Occipital lobe (tissue), 2 donors: ENCODE measurements around the gene POLR3H. TPM values are rescaled to one million over a fixed set of nuclear protein-coding genes. Genes with fewer than 3 reads are reported as not detected.

Experiments used
- DNase-seq: peaks from one replicate; lab custom pipeline; 2025; lab: John Stamatoyannopoulos, UW
- total RNA-seq: library from RNA; depleted of rRNA; stranded (reverse); fragments of >200 nt; gene quantifications from one replicate; pipeline ENCODE4 v1.2.3, GENCODE V29; 2014

POLR3H gene
- total RNA-seq, 1 donor from 2014 or later: 23.7 TPM

- DNase-seq: no peak
Observed at GRCh38 chr22:41537203-41537602, 7.1 kb downstream of the POLR3H start.

GRCh38 chr22:41535244-41535643 lies 9.0 kb downstream of the POLR3H start:
- DNase-seq: no peak

DNA sequence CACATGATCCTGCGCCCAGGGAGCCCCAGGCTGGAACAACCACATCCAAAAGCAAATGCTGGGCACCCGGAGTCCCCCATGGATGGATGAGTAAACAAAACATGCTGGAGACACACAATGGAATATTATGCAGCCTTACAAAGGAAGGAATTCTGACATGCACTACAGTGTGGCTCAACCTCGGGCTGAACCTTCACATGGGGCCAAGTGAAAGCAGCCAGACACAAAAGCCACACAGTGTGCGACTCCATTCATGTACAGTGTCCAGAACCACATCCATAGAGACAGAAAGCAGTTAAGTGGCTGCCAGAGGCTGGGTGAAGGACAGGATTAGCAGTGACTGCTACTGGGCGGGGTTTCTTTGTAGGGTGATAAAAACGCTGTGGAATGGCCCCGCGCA lies 10.1 kb downstream of the POLR3H start:
- DNase-seq: no peak

DNA sequence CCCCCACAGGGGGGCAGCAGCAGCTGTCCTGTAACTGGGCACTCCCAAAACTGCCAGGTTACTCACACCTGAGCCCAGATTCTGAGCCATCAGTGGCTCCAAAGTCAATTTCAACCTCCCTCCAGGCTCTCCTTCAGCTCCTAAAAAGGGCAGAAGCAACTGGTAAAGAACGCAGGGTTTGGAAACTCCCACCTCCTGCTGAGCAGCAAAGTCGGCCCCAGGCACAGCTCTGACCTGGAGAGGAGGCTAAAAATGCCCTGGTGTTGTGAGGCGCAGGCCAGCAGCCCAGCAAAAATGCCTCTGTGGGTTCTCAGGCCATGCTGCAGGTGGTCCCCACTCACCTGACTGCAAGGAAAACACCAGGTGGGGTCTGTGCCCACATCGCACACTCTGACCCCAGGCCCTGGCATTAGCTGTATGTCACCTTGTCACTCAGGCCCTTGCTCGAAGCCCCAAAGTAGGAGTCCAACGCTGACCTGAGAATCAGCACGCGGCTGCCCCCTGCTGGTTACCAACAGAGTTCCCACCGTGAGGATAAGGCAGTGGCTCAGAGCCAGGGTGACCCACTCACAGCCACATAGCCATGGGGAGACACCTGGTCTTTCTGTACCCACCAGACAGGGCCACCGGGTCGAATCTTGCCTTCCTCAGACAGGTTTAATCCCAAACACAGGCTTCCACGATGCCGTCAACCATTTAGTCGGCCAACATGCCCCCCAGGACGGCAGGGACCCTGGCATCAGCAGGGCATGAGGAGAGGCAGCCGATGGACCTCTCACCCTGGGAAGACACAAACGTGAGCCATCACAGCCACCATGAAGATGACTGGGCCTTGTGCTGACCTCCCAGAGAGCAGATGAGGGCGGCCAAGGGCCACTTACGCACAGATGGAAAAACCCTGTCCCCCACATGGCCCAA lies 11.1 kb downstream of the POLR3H start:
- DNase-seq: no peak

DNA sequence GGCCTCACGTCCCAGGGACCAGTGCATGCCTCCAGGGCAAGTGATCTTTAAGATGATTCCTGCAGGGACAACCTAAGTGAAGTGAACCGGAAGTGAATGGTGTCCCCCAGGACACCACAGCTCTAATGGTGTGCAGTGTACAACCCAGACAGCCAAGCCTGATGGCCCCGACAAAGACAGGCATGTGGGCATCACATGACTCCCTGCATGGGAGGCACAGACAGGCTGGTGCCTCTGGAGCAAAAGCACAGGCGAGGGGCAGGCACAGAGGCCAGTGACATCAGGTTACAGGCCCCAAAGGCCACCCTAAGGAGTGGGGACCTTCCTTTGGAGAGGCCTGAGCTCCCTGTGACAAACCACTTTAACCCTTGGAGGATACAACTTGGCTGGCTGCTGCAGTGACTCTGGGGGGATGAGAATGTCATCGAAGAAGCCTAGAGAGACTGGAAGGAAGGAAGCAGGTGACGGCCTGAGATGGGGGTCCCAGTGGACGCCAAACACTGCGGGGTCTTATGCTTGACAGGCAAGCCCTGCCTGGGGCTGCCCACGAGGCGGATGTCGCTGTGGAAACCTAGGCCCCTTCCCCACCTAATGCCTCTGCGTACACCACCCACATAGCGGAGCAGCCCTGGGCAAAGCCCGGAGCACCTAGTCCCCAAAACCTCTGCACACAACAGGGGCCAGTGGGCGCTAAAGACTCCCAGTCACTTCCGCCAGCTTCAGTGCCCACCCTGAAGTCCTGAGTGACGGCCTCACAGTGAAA lies 12.4 kb downstream of the POLR3H start:
- no peak for DNase-seq

- DNase-seq: no peak
Observed at GRCh38 chr22:41530890-41531714, 13.2 kb downstream of the POLR3H start.

- no peak for DNase-seq
Observed at GRCh38 chr22:41528938-41529561, 15.2 kb downstream of the POLR3H start.

DNA sequence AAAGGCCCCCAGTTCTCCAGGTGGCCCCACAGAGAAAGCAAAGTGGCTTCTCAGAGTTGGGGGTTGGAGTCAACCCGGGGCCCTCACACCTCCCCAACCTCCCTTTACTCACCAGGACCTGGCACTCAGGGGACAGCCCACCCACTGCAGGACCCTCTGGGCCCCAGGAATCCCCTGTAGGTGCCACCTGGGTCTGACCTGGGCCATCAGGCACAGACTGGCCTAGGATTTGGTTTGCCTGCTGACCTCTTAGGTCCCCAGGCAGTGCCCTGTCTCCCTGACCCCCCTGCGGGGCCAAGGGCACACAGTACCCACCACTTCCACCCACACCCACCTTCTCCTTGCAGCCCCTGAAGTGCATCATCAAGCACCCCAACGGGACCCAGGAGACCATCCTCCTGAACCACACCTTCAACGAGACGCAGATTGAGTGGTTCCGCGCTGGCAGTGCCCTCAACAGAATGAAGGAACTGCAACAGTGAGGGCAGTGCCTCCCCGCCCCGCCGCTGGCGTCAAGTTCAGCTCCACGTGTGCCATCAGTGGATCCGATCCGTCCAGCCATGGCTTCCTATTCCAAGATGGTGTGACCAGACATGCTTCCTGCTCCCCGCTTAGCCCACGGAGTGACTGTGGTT lies 16.0 kb downstream of the POLR3H start:
- DNase-seq: no peak

- no peak for DNase-seq
Observed at GRCh38 chr22:41526830-41527799, 17.2 kb downstream of the POLR3H start.

GRCh38 chr22:41526226-41526829 lies 17.9 kb downstream of the POLR3H start:
- DNase-seq: no peak

- DNase-seq: no peak
Observed at GRCh38 chr22:41525450-41526225, 18.6 kb downstream of the POLR3H start.

GRCh38 chr22:41524809-41525449 lies 19.3 kb downstream of the POLR3H start:
- DNase-seq: no peak

DNA sequence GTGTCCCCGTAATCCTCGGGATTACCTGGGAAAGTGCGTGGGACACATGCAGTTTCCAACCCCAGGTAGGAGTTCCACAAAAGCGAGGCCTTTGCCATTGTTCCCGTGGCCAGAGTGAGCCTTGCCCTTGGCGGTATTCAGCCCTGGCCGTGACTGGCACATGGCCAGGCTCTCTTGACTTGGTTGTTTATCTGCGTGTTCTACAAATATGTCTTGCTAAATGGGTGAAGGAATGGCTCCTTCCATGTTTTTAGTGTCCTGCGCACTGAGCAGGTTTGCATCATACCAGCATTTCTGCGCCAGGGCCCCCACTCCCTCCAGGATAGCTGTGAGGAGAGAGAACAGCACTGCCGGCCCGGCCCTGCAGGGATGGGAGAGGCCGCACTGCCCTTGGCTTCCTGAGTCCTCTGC lies 20.0 kb downstream of the POLR3H start:
- no peak for DNase-seq

DNA sequence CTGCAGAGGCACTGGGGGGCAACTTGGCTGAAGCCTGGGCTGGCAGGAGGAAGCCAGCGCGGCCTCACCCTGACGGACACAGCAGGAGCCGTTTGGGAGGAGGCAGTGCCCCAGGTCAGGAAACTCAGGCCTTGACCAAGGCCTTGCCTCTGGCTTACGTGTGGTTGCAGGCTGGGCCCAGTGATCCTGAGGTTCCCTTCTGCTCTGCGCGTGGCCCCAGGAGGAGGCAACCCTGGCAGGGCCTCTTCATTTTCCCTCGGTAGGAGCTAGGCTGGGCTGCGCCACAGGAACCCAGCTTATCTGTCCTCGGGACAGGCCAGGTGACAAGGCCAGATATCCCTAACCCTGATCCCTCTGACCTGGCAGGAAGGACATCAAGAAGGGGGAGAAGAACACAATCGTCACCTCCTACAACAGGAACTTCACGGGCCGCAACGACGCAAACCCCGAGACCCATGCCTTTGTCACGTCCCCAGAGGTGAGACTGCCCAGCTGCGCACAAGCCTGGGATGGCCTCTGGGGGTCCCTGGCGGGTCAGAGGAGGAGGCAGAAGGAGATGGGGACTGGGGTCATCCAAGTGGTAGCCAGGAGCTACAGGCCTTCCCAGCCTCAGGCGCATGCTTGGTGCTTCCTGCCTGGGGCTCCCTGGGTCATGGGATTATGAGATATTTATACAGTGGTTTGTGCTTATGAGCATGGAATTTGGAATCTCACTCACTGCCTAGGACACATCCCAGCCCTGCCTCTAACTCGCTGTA lies 20.6 kb downstream of the POLR3H start:
- no peak for DNase-seq

DNA sequence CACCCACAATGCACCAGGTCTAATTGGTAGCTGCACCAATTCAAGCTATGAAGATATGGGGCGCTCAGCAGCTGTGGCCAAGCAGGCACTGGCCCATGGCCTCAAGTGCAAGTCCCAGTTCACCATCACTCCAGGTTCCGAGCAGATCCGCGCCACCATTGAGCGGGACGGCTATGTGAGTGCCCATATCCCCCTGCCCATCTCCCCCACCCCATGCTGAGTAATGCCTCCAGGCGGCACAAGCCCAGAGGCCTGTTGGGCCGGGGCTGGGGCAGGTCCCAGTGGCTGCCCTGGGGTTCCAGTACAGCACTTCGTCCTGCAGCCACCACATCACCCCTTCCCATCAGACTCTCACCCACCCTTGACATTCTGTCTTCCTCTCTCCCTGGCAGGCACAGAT lies 21.5 kb downstream of the POLR3H start:
- no peak for DNase-seq

- DNase-seq: no peak
Observed at GRCh38 chr22:41521126-41521525, 23.1 kb downstream of the POLR3H start.

DNA sequence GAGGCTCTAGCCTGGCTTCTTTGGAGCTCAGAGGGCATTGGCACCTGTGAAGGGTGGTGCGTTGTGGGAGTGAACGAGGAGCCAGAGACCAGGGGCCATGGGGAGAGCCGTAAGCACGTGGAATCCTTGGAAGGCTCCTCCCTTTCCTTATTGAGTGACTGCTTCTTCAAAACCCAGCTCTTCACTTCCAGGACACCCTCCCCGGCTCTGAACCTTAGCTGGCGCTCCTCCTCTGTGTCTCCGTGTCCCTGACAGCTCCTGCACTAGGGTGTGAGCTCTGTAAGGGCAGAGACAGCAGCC lies 26.3 kb downstream of the POLR3H start:
- no peak for DNase-seq
